GM23338 (cell line): ENCODE data around the gene XKR7.

ENCODE experiments used
- EZH2 ChIP-seq: fragments of 200-600 bp; sonication (generic); IDR thresholded peaks from one replicate; pipeline ENCODE4 v1.8.0; 2017; ENCODE audit warnings: antibody characterized with exemption, mild to moderate bottlenecking, low read depth; ENCODE audit not compliant: unreplicated experiment
- EZH2phosphoT487 ChIP-seq: fragments of 200-600 bp; sonication (generic); IDR thresholded peaks from one replicate; pipeline ENCODE4 v1.8.1; 2018; ENCODE audit warnings: antibody characterized with exemption; ENCODE audit not compliant: unreplicated experiment
- JUNB ChIP-seq: IDR thresholded peaks from one replicate; pipeline ENCODE4 v1.6.1; 2016; ENCODE audit warnings: antibody characterized with exemption; ENCODE audit not compliant: unreplicated experiment
- POLR2AphosphoS5 ChIP-seq: IDR thresholded peaks from 2 replicates; pipeline ENCODE4 v1.6.1; 2016; ENCODE audit warnings: antibody characterized with exemption, low read depth
- REST ChIP-seq: IDR thresholded peaks from one replicate; pipeline ENCODE4 v1.6.1; 2018; ENCODE audit warnings: antibody characterized with exemption; ENCODE audit not compliant: unreplicated experiment
- TF ChIP-seq, protein P1 (sequence below), 2 experiments: fragments of 200-600 bp in 1 of 2; sonication (generic) in 1 of 2; conservative IDR thresholded peaks; 2 replicates each; pipeline versions ENCODE4 v1.5.1 to v1.6.1; 2016 to 2017; ENCODE audit warnings: antibody characterized with exemption in 2 of 2, low read depth in 2 of 2, mild to moderate bottlenecking in 2 of 2, moderate library complexity in 1 of 2

- TF ChIP-seq JUNB (no peak), EZH2 (no peak), POLR2AphosphoS5 (no peak), EZH2phosphoT487 (no peak), REST (no peak)
- TF ChIP-seq, protein P1, sequence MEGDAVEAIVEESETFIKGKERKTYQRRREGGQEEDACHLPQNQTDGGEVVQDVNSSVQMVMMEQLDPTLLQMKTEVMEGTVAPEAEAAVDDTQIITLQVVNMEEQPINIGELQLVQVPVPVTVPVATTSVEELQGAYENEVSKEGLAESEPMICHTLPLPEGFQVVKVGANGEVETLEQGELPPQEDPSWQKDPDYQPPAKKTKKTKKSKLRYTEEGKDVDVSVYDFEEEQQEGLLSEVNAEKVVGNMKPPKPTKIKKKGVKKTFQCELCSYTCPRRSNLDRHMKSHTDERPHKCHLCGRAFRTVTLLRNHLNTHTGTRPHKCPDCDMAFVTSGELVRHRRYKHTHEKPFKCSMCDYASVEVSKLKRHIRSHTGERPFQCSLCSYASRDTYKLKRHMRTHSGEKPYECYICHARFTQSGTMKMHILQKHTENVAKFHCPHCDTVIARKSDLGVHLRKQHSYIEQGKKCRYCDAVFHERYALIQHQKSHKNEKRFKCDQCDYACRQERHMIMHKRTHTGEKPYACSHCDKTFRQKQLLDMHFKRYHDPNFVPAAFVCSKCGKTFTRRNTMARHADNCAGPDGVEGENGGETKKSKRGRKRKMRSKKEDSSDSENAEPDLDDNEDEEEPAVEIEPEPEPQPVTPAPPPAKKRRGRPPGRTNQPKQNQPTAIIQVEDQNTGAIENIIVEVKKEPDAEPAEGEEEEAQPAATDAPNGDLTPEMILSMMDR (conservative IDR thresholded peaks at IDR 0.05; ENCODE audit: low read depth in 2 of 2), result no peak
Observed at GRCh38 chr20:31998246-31998645, 30.3 kb downstream of the XKR7 start.
